Right lobe of liver (tissue), 6 donors: Measurements from ENCODE around the gene TNNC2. TPM values are rescaled to one million over a fixed set of nuclear protein-coding genes. Genes with fewer than 3 reads are reported as not detected.
"Not testable (repeated sequence)": the region's sequence is repeated elsewhere in the genome, so short reads cannot be mapped to it uniquely, and the experiment has no call there.

ENCODE experiments used
- ATAC-seq, 4 donors: fragments of 200-7000 bp; cut with Tn5 transposase; one replicate each; pipeline ENCODE4 v1.9.1; 2020; ENCODE audit warnings: mild to moderate bottlenecking in 4 of 4, moderate library complexity in 4 of 4
- DNase-seq, 3 donors: peaks; one replicate each; pipeline ENCODE4 v3.0.0-alpha.2; 2020
- H3K27ac ChIP-seq, 3 donors: fragments of 200-600 bp; one replicate each; pipeline ENCODE4 v1.8.0; 2022
- H3K27me3 ChIP-seq, 2 donors: fragments of 200-600 bp; one replicate each; pipeline ENCODE4 v1.8.0; 2022
- H3K36me3 ChIP-seq, 4 donors: fragments of 200-600 bp; sonication (generic) in 1 of 4; one replicate each; pipeline versions ENCODE4 v1.5.1 to v1.8.0; 2017 to 2022; ENCODE audit warnings: control low read depth in 1 of 4
- H3K4me1 ChIP-seq, 4 donors: fragments of 200-600 bp; sonication (generic) in 1 of 4; one replicate each; pipeline versions ENCODE4 v1.5.1 to v1.8.0; 2017 to 2022; ENCODE audit warnings: control low read depth in 1 of 4
- H3K4me3 ChIP-seq, 3 donors: fragments of 200-600 bp; one replicate each; pipeline ENCODE4 v1.8.0; 2022
- H3K9me3 ChIP-seq, 4 donors: fragments of 200-600 bp; sonication (generic) in 1 of 4; one replicate each; pipeline versions ENCODE4 v1.5.1 to v1.8.0; 2017 to 2022; ENCODE audit warnings: control low read depth in 1 of 4
- CTCF ChIP-seq, 4 donors: fragments of 200-600 bp in 3 of 4; fragments of 450-650 bp in 1 of 4; IDR thresholded peaks; one replicate each; pipeline versions ENCODE4 v1.5.1 to v1.8.0; 2016 to 2022; ENCODE audit warnings: antibody characterized with exemption in 4 of 4, mild to moderate bottlenecking in 2 of 4
- POLR2A ChIP-seq: fragments of 450-650 bp; IDR thresholded peaks from one replicate; pipeline ENCODE4 v1.6.1; 2017; ENCODE audit warnings: antibody characterized with exemption, mild to moderate bottlenecking
- WGBS: methylation state at CpG from one replicate; pipeline ENCODE4 v1.1.6; 2018; ENCODE audit warnings: low coverage, low lambda C conversion rate; ENCODE audit not compliant: insufficient coverage; ENCODE audit errors: missing lambda C conversion rate; 5-methylcytosine and 5-hydroxymethylcytosine counted together
- intact Hi-C, 2 donors: fragments of 100-400 bp; cut with DNase I; formaldehyde crosslinking; loops; one replicate each; pipeline versions ENCODE4 v1.11.2 to v1.14.1; 2022
- total RNA-seq, 6 experiments: library from RNA; depleted of rRNA in 2 of 6; stranded (reverse); fragments of >200 nt in 2 of 6; fragmentation: NEBNext Ultra II Directional in 3 of 6; extraction: Animal tissue kit (Norgen Biotek cat#: 25700) in 3 of 6; gene quantifications; one replicate each; pipeline versions ENCODE4 v1.1.0 to v1.2.4, GENCODE V29; 2016 to 2023
- donor health status: DM: no; HTN: yes; CAD: no.
- donor health status: DM: no; HTN: no; CAD: no.
- donor health status: DM: no; HTN: no; CAD: no.
- donor health status: DM: no; HTN: yes; CAD: no.
- donor health status: DM: no; HTN: yes; CAD: no.

The TNNC2 gene
- total RNA-seq, 6 experiments from 2014 or later: 0.37 to 3.5 (median 0.86) TPM; not detected in 3

GRCh38 chr20:45834797-45835161, 7.7 kb upstream of the TNNC2 start:
- peaks cover 0 to 7% (median 0%) of the 10 kb centered on the region in 4 donors for H3K4me1 ChIP-seq
- no peaks in the 10 kb centered on the region for H3K27me3 ChIP-seq
- peak overlapping the region in 1 of 3 donors; percentile 69 for H3K27ac ChIP-seq
- TF ChIP-seq POLR2A (no peak), CTCF (IDR thresholded peaks at IDR 0.05) (no peak)
- ATAC-seq (no peak), DNase-seq (no peak)
- H3K36me3 ChIP-seq: no peaks in the 10 kb centered on the region
- 79% methylated on average over 2 of the region's 14 CpGs for WGBS
- intact Hi-C loops: no loop called here
- H3K4me3 ChIP-seq: peak overlapping the region in 2 of 3 donors; percentile 48 to 63
- no peaks in the 10 kb centered on the region for H3K9me3 ChIP-seq

- Histone ChIP-seq H3K27ac (peak overlapping the region; percentile 58 to 83 (median 69)), H3K9me3 (no peaks in the 10 kb centered on the region), H3K4me1 (peaks cover 0 to 7% (median 0%) of the 10 kb centered on the region in 4 donors), H3K27me3 (no peaks in the 10 kb centered on the region), H3K4me3 (peak overlapping the region; percentile 48 to 80 (median 63)), H3K36me3 (no peaks in the 10 kb centered on the region)
- TF ChIP-seq POLR2A (peak; percentile 27), CTCF (IDR thresholded peaks at IDR 0.05) (no peak)
- intact Hi-C loops: no loop called here
- WGBS: 8% methylated on average over 8 of the region's 71 CpGs
- peak; percentile 70 to 78 (median 75) for DNase-seq
- ATAC-seq: peak; percentile 79 to 91 (median 82)
These were observed 7.0 kb upstream of the TNNC2 start for GRCh38 chr20:45833883-45834796.

GRCh38 chr20:45833030-45833882, 6.1 kb upstream of the TNNC2 start, which contains the start of gene SNX21:
TSS of gene SNX21 (plus strand) at chr20:45833799. CDS start at chr20:45833920, 121 bp downstream.
- no peaks in the 10 kb centered on the region for H3K36me3 ChIP-seq
- no peaks in the 10 kb centered on the region for H3K9me3 ChIP-seq
- TF ChIP-seq CTCF (IDR thresholded peaks at IDR 0.05) (no peak), POLR2A (peak; percentile 66)
- DNase-seq: peak; percentile 79 to 86 (median 83)
- H3K27me3 ChIP-seq: no peaks in the 10 kb centered on the region
- H3K4me1 ChIP-seq: peaks cover 0 to 7% (median 0%) of the 10 kb centered on the region in 4 donors
- intact Hi-C loops: no loop called here
- peak; percentile 85 to 92 (median 90) for ATAC-seq
- 8% methylated on average over 17 of the region's 35 CpGs for WGBS
- peak within 1 kb of the TSS; percentile 48 to 80 (median 63) for H3K4me3 ChIP-seq
- H3K27ac ChIP-seq: peak within 1 kb of the TSS; percentile 58 to 83 (median 69)

GRCh38 chr20:45832619-45833018, 5.5 kb upstream of the TNNC2 start:
- DNase-seq (no peak), ATAC-seq (no peak)
- TF ChIP-seq CTCF (IDR thresholded peaks at IDR 0.05): no peak
- no peak for TF ChIP-seq POLR2A
- peaks cover 0 to 7% (median 0%) of the 10 kb centered on the region in 4 donors for H3K4me1 ChIP-seq
- no peaks in the 10 kb centered on the region for H3K27me3 ChIP-seq
- no peak overlapping the region for H3K4me3 ChIP-seq
- WGBS: 77% methylated on average over 3 of the region's 4 CpGs
- no peaks in the 10 kb centered on the region for H3K9me3 ChIP-seq
- H3K36me3 ChIP-seq: no peaks in the 10 kb centered on the region
- intact Hi-C loops: no loop called here
- H3K27ac ChIP-seq: peak overlapping the region; percentile 58 to 83 (median 69)

- not testable (repeated sequence) for H3K9me3 ChIP-seq, H3K36me3 ChIP-seq, H3K27me3 ChIP-seq, H3K27ac ChIP-seq, H3K4me3 ChIP-seq, DNase-seq, H3K4me1 ChIP-seq
- peak in 2 of 4 donors; percentile 23 to 36 for ATAC-seq
- 83% methylated on average over 1 of the region's 4 CpGs for WGBS
- intact Hi-C loops: loop anchor here in 1 of 2 donors (10.0 kb wide), 1 partner anchor 135 kb away; no protein-coding TSS in a partner anchor
These were observed 2.6 kb upstream of the TNNC2 start for GRCh38 chr20:45829673-45830106.
